OCI-LY7 (cell line): ENCODE data around the gene FIGNL2.

Experiments
- EZH2phosphoT487 ChIP-seq: fragments of 200-600 bp; sonication (generic); IDR thresholded peaks from 2 replicates; pipeline ENCODE4 v1.6.1; 2018; ENCODE audit warnings: low read depth, borderline replicate concordance, mild to moderate bottlenecking, mixed run types, antibody characterized with exemption, low read length, moderate library complexity, mixed read lengths
- TF ChIP-seq, protein P1 (sequence below): fragments of 200-600 bp; sonication (generic); conservative IDR thresholded peaks from 2 replicates; pipeline ENCODE4 v1.5.1; 2014; ENCODE audit warnings: mild to moderate bottlenecking, antibody characterized with exemption, low read length, moderate library complexity, mixed read lengths

DNA sequence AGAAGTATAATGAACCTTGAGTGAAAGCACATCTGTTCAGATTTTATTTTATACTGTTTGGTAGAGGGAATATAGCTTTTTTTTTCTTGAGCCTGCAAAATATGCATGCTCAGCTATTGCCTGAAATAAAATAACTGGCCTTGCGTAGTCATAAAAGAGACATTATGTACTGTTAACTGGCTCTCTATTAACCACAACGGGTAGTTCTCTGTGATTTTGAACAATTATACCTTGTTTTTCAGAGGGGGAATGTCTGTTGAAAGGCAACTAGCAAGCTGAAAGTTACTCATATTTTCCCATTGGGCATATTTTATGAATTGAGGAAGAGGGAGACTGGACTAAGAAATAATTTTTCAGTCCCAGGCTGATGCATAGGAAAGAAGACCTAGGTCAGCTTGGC is 62.6 kb downstream of the FIGNL2 start:
- TF ChIP-seq, protein P1, sequence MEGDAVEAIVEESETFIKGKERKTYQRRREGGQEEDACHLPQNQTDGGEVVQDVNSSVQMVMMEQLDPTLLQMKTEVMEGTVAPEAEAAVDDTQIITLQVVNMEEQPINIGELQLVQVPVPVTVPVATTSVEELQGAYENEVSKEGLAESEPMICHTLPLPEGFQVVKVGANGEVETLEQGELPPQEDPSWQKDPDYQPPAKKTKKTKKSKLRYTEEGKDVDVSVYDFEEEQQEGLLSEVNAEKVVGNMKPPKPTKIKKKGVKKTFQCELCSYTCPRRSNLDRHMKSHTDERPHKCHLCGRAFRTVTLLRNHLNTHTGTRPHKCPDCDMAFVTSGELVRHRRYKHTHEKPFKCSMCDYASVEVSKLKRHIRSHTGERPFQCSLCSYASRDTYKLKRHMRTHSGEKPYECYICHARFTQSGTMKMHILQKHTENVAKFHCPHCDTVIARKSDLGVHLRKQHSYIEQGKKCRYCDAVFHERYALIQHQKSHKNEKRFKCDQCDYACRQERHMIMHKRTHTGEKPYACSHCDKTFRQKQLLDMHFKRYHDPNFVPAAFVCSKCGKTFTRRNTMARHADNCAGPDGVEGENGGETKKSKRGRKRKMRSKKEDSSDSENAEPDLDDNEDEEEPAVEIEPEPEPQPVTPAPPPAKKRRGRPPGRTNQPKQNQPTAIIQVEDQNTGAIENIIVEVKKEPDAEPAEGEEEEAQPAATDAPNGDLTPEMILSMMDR = no peak
- no peak for TF ChIP-seq EZH2phosphoT487
